K562 (cell line): ENCODE data around the gene ASB13. TPM values are rescaled to one million over a fixed set of nuclear protein-coding genes. Genes with fewer than 3 reads are reported as not detected.

Source experiments
- CSDE1 ChIP-seq, 2 experiments: fragments of 450-650 bp; IDR thresholded peaks; 2 replicates each; pipeline ENCODE4 v1.6.1; 2016; ENCODE audit warnings: mild to moderate bottlenecking in 1 of 2
- ETV5 ChIP-seq: sonication (generic); formaldehyde crosslinking; IDR thresholded peaks from 2 replicates; pipeline ENCODE4 v1.4.0; 2020; ENCODE audit warnings: low read depth, mild to moderate bottlenecking, missing genetic modification reagents
- KLF13 ChIP-seq: fragments of 450-650 bp; IDR thresholded peaks from 2 replicates; pipeline ENCODE4 v1.6.1; 2016; ENCODE audit warnings: missing genetic modification characterization, low read depth, mild to moderate bottlenecking, missing compliant biosample characterization, moderate library complexity, borderline replicate concordance
- PHTF2 ChIP-seq: fragments of 250-450 bp; sonication (Bioruptor Pico); IDR thresholded peaks from 2 replicates; pipeline ENCODE4 v1.5.0; 2021; ENCODE audit warnings: mild to moderate bottlenecking
- RBFOX2 ChIP-seq: fragments of 200-400 bp; formaldehyde crosslinking; IDR thresholded peaks from 2 replicates; pipeline ENCODE4 v1.6.1; 2017; ENCODE audit warnings: low read depth, mild to moderate bottlenecking, low read length, moderate library complexity
- RNF2 ChIP-seq: sonication (generic); IDR thresholded peaks from 2 replicates; pipeline ENCODE4 v1.6.1; 2016
- SMARCA4 ChIP-seq: fragments of 450-650 bp; IDR thresholded peaks from 2 replicates; pipeline ENCODE4 v1.6.1; 2016
- ZKSCAN3 ChIP-seq: fragments of 250-450 bp; sonication (Bioruptor Pico); IDR thresholded peaks from 2 replicates; pipeline ENCODE4 v1.4.0; 2020
- ZNF24 ChIP-seq: fragments of 450-650 bp; IDR thresholded peaks from 2 replicates; pipeline ENCODE4 v1.6.1; 2016
- ZNF444 ChIP-seq: fragments of 250-450 bp; sonication (Bioruptor Pico); IDR thresholded peaks from 2 replicates; pipeline ENCODE4 v1.4.0; 2020; ENCODE audit warnings: mild to moderate bottlenecking, moderate library complexity
- polyA plus RNA-seq, 8 experiments: library from polyadenylated mRNA; depleted of rRNA in 4 of 8; stranded (reverse) in 5 of 8; unstranded in 3 of 8; fragments of >200 nt; fragmentation: Nextera tagmentation in 2 of 8; fragmentation: Illumina TruSeq in 1 of 8; extraction: Ambion mirVana in 2 of 8; extraction: Trizol in 1 of 8; gene quantifications; 2 replicates each; pipeline versions ENCODE4 v1.2.1 to v1.2.3, GENCODE V29; 2011 to 2014; ENCODE audit warnings: inconsistent platforms in 1 of 8, missing spikeins in 1 of 8
- total RNA-seq, 7 experiments: library from RNA; depleted of rRNA in 6 of 7; stranded (reverse); fragments of >200 nt in 6 of 7; fragmentation: Illumina TruSeq in 2 of 7; extraction: Trizol in 2 of 7; gene quantifications; 2 replicates each; pipeline versions ENCODE4 v1.2.1 to v1.2.3, GENCODE V29; 2011 to 2021; ENCODE audit warnings: low replicate concordance in 1 of 7
- TF ChIP-seq, protein P1 (sequence below): sonication (generic); formaldehyde crosslinking; IDR thresholded peaks from 2 replicates; pipeline ENCODE4 v1.8.0; 2022; ENCODE audit warnings: mild to moderate bottlenecking, missing genetic modification reagents
- TF ChIP-seq, protein P2 (sequence below), 2 experiments: fragments of 200-800 bp in 1 of 2; sonication (Bioruptor generic) in 1 of 2; sonication (generic) in 1 of 2; formaldehyde crosslinking in 1 of 2; IDR thresholded peaks in 1 of 2; conservative IDR thresholded peaks in 1 of 2; 2 replicates each; pipeline versions ENCODE4 v1.5.0 to v1.6.1; 2016 to 2020; ENCODE audit warnings: missing compliant biosample characterization in 1 of 2, missing genetic modification characterization in 1 of 2, missing genetic modification reagents in 1 of 2
- TF ChIP-seq, protein P3 (sequence below): fragments of 250-450 bp; sonication (Bioruptor Pico); IDR thresholded peaks from 2 replicates; pipeline ENCODE4 v1.8.0; 2021; ENCODE audit warnings: mild to moderate bottlenecking, moderate library complexity
- TF ChIP-seq, protein P4 (sequence below): fragments of 250-450 bp; sonication (Bioruptor Pico); IDR thresholded peaks from 2 replicates; pipeline ENCODE4 v1.8.0; 2022; ENCODE audit warnings: inconsistent platforms, mild to moderate bottlenecking, moderate library complexity, borderline replicate concordance
- TF ChIP-seq, protein P5 (sequence below): fragments of 450-650 bp; formaldehyde crosslinking; IDR thresholded peaks from 2 replicates; pipeline ENCODE4 v1.4.0; 2020; ENCODE audit warnings: mild to moderate bottlenecking, mixed read lengths
- TF ChIP-seq, protein P6 (sequence below): sonication (generic); formaldehyde crosslinking; IDR thresholded peaks from 2 replicates; pipeline ENCODE4 v1.9.0; 2022; ENCODE audit warnings: mild to moderate bottlenecking, missing genetic modification reagents
- TF ChIP-seq, protein P7 (sequence below), 2 experiments: IDR thresholded peaks in 1 of 2; conservative IDR thresholded peaks in 1 of 2; 2 replicates each; pipeline ENCODE4 v1.6.1; 2016; ENCODE audit warnings: low read depth in 2 of 2, mild to moderate bottlenecking in 1 of 2, missing compliant biosample characterization in 1 of 2, missing genetic modification characterization in 1 of 2, moderate library complexity in 1 of 2

Gene ASB13
- total and polyA plus RNA-seq, 9 of the 15 experiments (the other 6 are each of a cell fraction or from before 2014, with no cell fraction given), result 5.2 to 28.8 (median 16.9) TPM

DNA sequence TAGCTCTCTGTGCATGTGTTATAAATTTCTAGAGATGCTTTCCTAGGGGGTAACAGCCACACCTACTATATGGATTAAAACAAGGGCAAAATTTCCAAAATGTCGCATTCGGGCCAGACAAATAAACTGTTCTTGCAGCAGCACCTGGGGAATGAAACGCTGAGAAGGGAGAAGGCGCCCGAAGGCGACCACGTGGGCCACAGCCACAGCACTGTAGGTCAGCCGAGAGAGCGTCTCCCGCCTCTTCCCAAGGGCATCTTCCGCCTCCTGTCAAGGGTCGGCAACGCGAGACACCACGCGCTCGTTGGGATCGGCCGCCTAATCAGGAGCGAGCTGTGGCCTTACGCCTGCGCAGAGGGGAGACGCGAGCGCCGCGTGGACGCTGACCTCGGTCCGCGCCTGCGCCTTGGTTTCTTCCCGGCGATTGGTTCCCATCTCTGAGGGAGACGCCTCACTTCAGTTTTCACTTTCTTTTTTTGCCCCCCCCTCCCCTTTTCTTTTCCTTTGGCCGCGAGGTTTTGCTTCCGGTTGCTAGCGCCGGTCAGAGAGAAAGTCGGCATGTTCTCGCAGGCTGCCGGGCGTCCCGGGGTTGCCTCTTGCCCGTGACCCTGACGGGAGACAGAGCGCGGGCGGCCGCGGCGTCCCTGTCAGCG, 18.0 kb upstream of the ASB13 start, which contains the start of gene TASOR2 (continued):
- TF ChIP-seq, protein P1, sequence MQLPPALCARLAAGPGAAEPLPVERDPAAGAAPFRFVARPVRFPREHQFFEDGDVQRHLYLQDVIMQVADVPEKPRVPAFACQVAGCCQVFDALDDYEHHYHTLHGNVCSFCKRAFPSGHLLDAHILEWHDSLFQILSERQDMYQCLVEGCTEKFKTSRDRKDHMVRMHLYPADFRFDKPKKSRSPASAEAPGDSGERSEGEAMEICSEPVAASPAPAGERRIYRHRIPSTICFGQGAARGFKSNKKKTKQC (CRISPR knock-in tag), result peak; percentile 99
- TF ChIP-seq ETV5 (CRISPR knock-in tag) (peak; percentile 92), CSDE1 (IDR thresholded peaks at IDR 0.05) (no peak), RBFOX2 (peak; percentile 97), ZKSCAN3 (CRISPR knock-in tag) (no peak), SMARCA4 (no peak), RNF2 (peak; percentile 91), ZNF24 (peak; percentile 55; the same call in 1 of the 2 replicates), ZNF444 (CRISPR knock-in tag) (0 out of 2 replicates have a peak, but pooled peaks have one; percentile 67), PHTF2 (CRISPR knock-in tag) (0 out of 2 replicates have a peak, but pooled peaks have one; percentile 15), KLF13 (tag) (peak; percentile 77; the same call in 1 of the 2 replicates)
- TF ChIP-seq, protein P2, sequence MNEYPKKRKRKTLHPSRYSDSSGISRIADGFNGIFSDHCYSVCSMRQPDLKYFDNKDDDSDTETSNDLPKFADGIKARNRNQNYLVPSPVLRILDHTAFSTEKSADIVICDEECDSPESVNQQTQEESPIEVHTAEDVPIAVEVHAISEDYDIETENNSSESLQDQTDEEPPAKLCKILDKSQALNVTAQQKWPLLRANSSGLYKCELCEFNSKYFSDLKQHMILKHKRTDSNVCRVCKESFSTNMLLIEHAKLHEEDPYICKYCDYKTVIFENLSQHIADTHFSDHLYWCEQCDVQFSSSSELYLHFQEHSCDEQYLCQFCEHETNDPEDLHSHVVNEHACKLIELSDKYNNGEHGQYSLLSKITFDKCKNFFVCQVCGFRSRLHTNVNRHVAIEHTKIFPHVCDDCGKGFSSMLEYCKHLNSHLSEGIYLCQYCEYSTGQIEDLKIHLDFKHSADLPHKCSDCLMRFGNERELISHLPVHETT (CRISPR knock-in tag; conservative IDR thresholded peaks at IDR 0.05 in 1 of 2, IDR thresholded peaks at IDR 0.05 in 1 of 2), result peak in 1 of 2 experiments; percentile 87; a peak in 2 of 4 replicates
- TF ChIP-seq, protein P3, sequence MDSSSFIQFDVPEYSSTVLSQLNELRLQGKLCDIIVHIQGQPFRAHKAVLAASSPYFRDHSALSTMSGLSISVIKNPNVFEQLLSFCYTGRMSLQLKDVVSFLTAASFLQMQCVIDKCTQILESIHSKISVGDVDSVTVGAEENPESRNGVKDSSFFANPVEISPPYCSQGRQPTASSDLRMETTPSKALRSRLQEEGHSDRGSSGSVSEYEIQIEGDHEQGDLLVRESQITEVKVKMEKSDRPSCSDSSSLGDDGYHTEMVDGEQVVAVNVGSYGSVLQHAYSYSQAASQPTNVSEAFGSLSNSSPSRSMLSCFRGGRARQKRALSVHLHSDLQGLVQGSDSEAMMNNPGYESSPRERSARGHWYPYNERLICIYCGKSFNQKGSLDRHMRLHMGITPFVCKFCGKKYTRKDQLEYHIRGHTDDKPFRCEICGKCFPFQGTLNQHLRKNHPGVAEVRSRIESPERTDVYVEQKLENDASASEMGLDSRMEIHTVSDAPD (CRISPR knock-in tag), result peak; percentile 72; the same call in 1 of the 2 replicates
- TF ChIP-seq, protein P4, sequence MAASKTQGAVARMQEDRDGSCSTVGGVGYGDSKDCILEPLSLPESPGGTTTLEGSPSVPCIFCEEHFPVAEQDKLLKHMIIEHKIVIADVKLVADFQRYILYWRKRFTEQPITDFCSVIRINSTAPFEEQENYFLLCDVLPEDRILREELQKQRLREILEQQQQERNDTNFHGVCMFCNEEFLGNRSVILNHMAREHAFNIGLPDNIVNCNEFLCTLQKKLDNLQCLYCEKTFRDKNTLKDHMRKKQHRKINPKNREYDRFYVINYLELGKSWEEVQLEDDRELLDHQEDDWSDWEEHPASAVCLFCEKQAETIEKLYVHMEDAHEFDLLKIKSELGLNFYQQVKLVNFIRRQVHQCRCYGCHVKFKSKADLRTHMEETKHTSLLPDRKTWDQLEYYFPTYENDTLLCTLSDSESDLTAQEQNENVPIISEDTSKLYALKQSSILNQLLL, result no peak
- TF ChIP-seq, protein P5, sequence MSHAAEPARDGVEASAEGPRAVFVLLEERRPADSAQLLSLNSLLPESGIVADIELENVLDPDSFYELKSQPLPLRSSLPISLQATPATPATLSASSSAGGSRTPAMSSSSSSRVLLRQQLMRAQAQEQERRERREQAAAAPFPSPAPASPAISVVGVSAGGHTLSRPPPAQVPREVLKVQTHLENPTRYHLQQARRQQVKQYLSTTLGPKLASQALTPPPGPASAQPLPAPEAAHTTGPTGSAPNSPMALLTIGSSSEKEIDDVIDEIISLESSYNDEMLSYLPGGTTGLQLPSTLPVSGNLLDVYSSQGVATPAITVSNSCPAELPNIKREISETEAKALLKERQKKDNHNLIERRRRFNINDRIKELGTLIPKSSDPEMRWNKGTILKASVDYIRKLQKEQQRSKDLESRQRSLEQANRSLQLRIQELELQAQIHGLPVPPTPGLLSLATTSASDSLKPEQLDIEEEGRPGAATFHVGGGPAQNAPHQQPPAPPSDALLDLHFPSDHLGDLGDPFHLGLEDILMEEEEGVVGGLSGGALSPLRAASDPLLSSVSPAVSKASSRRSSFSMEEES, result peak; percentile 16; the same call in 1 of the 2 replicates
- TF ChIP-seq, protein P6, sequence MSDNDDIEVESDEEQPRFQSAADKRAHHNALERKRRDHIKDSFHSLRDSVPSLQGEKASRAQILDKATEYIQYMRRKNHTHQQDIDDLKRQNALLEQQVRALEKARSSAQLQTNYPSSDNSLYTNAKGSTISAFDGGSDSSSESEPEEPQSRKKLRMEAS (CRISPR knock-in tag), result peak; percentile 100
- TF ChIP-seq, protein P7, sequence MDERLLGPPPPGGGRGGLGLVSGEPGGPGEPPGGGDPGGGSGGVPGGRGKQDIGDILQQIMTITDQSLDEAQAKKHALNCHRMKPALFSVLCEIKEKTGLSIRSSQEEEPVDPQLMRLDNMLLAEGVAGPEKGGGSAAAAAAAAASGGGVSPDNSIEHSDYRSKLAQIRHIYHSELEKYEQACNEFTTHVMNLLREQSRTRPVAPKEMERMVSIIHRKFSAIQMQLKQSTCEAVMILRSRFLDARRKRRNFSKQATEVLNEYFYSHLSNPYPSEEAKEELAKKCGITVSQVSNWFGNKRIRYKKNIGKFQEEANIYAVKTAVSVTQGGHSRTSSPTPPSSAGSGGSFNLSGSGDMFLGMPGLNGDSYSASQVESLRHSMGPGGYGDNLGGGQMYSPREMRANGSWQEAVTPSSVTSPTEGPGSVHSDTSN (CRISPR knock-in tag; IDR thresholded peaks at IDR 0.05; ENCODE audit: low read depth), result no peak
- TF ChIP-seq, protein P7 (tag; conservative IDR thresholded peaks at IDR 0.05; ENCODE audit: low read depth), result no peak
